ENCODE results near the gene PCSK6. TPM values are rescaled to one million over a fixed set of nuclear protein-coding genes. Genes with fewer than 3 reads are reported as not detected.

The PCSK6 gene
- total RNA-seq, 1 donor from 2014 or later = 34.7 TPM

DNA sequence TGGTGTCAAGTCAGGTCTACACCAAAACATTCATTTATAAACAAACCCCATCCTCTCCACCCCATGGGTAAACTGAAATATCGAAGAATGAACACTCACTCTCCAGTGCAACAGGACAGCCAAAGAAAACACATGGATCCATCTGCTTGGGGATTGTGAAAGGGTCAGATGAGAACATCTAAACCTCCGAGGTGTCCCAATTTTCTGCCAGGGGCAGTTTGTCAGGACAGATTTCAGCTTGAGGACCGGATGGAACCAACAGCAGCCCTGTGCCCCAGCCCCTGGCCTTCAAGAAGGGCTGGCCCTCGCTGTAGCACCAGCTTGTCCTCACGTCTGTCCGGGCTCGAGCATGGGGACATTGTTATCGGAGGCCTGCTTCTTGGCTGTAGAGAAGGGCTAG is 45.5 kb downstream of the PCSK6 start:
- intact Hi-C loops (cut with DNase I) = no loop called here
- DNase-seq (peak; percentile 72), ATAC-seq (ENCODE audit: poor library complexity) (peak; percentile 29)

GRCh38 chr15:101442272-101442671 is 47.2 kb downstream of the PCSK6 start:
- intact Hi-C loops (cut with DNase I) = no loop called here
- DNase-seq = no peak
- no peak for ATAC-seq (ENCODE audit: poor library complexity)

- intact Hi-C loops (cut with DNase I) = no loop called here
- no peak for ATAC-seq (ENCODE audit: poor library complexity)
Observed at GRCh38 chr15:101441696-101442095, 47.8 kb downstream of the PCSK6 start.

DNA sequence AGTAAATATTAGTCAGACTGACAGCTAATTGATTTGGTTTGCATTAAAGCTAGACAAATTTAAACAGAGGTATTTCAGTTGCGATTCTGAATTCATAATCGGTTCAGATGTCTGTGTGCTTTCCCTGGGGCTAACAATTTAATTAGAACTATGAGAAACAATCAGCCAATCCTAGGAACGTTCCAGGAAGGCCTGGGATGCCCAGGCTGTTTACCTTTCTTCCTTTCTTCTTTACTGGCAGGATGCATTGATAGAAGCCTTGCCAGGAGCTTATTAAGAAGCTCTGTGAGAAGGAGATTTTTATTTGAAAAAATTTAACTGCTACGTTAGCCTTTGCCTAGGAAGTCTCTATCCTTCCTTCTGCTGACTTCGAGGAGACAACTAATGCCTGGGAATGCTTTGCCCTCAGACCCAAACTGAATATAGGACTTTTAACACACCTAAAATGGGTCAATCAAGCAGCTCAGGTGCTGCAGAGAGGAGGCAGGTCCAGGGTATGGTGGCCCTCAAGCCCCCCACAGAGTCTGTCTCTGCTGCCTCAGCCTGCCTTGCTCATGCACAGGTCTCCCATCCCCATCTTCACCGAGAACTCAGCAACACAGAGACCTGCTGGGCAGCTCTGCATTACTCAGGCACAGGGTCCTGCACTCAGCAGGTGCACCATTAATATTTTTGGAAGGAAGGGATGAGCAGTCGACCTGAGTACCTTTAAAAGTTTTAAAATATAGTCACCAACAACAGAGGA is 48.5 kb downstream of the PCSK6 start:
- DNase-seq (no peak), ATAC-seq (ENCODE audit: poor library complexity) (no peak)
- intact Hi-C loops (cut with DNase I) = no loop called here

More at GRCh38 chr15:101441696-101442095, 47.8 kb downstream of the PCSK6 start:
- DNase-seq = no peak

DNA sequence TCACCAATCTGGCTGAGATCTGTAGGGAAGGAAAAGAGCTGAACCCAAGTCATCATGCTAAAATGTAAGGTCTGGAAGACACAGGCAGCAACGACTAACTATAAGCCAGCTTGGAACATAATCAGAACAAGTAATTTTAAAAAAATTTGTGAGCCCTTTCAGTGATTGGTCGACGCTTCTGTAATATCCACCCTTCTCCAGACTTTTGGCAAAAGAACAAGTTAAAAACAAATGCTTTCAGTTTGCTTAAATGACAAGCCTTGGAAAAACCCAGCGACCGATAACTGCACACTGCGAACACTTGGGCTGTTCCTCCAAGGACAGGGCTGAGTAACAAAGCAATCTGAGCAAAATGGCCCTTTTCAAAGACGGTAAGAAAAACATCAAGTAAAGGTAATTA is 49.6 kb downstream of the PCSK6 start:
- no peak for DNase-seq
- intact Hi-C loops (cut with DNase I) = no loop called here
- ATAC-seq (ENCODE audit: poor library complexity) = peak; percentile 59

- DNase-seq (no peak), ATAC-seq (ENCODE audit: poor library complexity) (peak; percentile 47)
- intact Hi-C loops (cut with DNase I) = no loop called here
Observed at GRCh38 chr15:101439285-101439919, 50.1 kb downstream of the PCSK6 start.

DNA sequence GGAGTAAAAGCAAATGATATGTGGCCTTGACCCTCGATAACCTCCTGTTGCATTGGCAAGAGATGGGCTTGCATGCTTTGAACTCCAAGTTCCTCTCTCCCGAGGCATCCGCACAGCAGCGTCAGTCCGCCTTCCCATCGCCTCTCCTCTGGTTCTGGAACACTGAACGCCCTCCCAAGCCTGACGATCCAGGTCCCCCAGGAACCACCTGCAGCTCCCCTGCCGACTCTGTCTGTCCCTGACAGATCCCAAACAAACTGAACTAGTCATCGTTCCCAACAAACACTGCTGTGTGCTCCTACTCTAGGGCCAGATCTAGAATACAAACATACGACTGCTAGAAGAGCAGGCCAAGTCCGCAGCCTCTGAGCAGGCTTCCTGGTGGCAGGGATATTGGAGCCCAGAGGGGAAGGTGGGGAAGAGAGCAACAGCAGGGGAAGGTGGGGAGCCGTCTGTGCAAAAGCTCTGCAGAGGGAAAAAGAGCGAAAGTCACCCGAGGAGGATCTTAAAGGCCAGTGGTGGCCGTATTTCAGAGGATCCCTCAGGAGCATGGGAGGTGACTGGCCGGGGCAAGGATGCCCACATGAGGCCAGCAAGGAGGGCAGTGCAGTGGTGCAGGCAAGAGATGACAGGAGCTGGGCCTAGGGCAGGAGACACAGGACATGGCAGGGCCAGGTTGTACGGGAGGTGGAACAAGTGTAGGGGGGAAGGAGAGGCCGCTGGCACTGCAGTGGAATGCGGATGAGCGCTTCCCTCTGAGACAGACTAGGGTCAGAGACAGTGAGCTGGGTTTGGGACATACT is 50.8 kb downstream of the PCSK6 start:
- no peak for DNase-seq
- peak; percentile 41 for ATAC-seq (ENCODE audit: poor library complexity)

GRCh38 chr15:101437618-101438481 is 51.7 kb downstream of the PCSK6 start:
- DNase-seq = no peak
- intact Hi-C loops (cut with DNase I) = no loop called here
- ATAC-seq (ENCODE audit: poor library complexity) = no peak

More for the DNA sequence above, 50.8 kb downstream of the PCSK6 start:
- intact Hi-C loops (cut with DNase I) = no loop called here

DNA sequence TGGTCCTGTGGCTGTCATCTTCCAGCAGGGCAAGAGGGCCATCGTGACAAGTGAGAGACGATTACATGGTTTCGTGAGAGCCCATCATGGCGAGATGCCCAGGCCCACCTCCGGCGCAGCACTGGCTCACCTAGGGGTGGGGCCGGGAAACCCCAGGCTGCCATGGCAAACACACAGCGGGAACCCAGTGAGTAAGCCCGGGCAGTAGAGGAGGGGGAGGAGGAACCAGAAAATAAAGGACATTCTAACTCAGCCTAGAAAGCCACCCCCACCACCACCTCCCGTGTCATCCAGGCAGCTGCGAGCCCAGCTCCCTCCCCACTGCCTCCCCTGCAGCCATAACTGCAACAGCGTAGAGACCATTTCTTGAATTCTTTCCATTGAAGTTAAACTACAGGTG is 52.3 kb downstream of the PCSK6 start:
- intact Hi-C loops (cut with DNase I) = no loop called here
- ATAC-seq (ENCODE audit: poor library complexity) (no peak), DNase-seq (no peak)

DNA sequence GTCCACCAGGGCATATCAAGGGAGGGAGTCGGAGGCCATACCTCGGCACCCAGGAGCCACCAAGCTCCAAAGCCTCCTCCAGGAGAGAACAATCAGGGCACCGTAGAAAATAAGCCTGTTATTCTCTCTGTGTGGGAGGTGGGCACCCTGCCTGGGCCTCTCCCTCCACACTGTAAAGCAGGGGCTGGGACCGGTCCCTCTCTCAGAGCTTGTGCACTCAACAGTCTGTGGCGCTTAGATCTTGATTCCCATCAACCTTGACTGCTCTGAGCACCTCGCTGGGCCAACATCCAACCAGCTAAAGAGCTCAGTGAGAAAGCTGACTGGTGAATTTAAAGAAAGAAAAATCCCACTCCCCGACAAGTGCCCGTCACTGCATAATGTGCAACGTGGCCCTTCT is 53.0 kb downstream of the PCSK6 start:
- intact Hi-C loops (cut with DNase I) = no loop called here
- DNase-seq (no peak), ATAC-seq (ENCODE audit: poor library complexity) (no peak)

DNA sequence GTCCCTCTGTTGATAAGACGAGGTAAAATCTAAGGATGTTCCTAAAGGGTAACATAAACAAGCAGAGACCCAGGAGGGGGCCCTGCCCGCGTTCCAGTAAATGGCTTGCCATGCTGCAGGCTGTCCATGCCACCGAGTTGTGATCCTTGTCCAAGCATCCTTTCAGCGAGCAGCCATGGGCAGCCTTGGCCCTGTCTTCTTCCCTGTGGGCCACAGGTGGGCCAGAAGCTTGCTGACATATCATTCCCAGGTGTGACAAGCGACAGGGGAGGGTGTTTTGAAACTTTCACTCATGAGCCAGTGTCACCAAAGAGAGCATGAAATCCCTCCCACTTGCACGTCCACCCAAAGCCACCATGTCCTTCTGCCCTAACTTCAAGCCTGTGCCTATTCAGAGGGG is 53.7 kb downstream of the PCSK6 start:
- intact Hi-C loops (cut with DNase I) = no loop called here
- no peak for DNase-seq

DNA sequence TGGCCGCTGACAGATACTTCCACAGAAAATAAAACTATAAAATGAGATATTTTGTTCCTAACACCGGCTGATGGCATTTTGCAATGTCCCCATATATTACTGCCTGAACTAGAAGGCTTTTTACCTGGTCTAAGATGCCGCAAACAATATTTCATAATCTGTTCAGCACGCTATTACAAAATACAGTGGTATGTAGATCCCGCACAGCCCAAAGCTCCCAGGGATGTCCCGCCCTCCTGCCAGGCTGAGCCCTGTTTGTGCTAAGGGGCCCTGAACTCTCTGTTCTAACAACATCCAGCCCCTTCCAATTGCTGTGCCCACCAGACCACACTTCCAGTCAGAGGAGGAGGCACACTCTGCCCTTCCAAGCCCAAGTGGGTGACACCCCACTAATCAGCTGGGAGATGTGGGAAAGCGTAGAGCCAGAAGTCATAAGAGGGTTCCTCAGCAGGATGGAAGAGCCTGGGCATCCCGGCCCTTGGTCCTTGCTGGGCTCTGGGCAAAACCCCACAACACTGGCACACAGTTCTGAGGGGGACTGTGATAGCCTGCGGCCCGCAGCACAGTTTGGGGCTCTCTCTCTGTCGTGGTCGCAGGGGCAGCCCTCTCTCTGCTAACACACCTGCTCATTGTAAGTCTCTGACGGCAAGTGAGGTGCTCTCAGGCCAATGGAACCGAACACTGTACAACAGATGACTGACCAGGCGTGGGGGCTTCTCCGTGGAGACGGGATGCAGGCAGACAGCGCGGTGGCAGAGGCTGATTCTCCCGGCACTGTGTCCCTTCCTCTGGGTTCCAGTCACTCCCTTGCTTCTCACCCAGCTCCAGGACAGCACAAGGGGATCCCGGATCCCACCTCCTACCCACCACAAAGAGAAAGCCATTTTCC is 55.2 kb downstream of the PCSK6 start:
- DNase-seq = no peak
- ATAC-seq (ENCODE audit: poor library complexity) = no peak
- intact Hi-C loops (cut with DNase I) = no loop called here

More for the DNA sequence above, 53.7 kb downstream of the PCSK6 start:
- ATAC-seq (ENCODE audit: poor library complexity) = no peak

DNA sequence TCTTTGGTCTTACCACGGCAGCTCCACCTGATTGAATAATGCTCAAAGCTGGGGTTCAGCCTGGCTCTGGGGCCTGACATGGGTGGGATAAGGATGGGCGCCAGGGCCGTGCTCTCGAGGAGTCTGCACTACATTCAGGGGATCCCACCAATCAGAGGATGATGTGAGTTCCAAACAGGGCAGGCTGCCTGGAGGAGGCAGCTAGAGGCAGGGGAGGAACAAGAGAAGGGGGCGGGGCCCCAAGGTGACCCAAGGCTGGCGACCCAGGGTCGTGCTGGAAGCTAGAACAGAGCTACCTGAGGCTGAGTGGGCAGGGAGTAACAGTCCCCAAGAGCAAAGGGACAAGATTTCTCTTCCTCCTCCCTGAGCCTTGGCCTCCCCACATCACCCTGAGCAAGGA is 56.1 kb downstream of the PCSK6 start:
- no peak for DNase-seq
- no peak for ATAC-seq (ENCODE audit: poor library complexity)
- intact Hi-C loops (cut with DNase I) = no loop called here

GRCh38 chr15:101432982-101433381 is 56.5 kb downstream of the PCSK6 start:
- intact Hi-C loops (cut with DNase I) = no loop called here
- DNase-seq (no peak), ATAC-seq (ENCODE audit: poor library complexity) (no peak)

GRCh38 chr15:101431748-101432147 is 57.8 kb downstream of the PCSK6 start:
- intact Hi-C loops (cut with DNase I) = no loop called here
- no peak for ATAC-seq (ENCODE audit: poor library complexity)
- no peak for DNase-seq

GRCh38 chr15:101431301-101431700 is 58.2 kb downstream of the PCSK6 start:
- DNase-seq (no peak), ATAC-seq (ENCODE audit: poor library complexity) (no peak)
- intact Hi-C loops (cut with DNase I) = no loop called here

- intact Hi-C loops (cut with DNase I) = no loop called here
- DNase-seq (no peak), ATAC-seq (ENCODE audit: poor library complexity) (no peak)
Observed at GRCh38 chr15:101429646-101430045, 59.9 kb downstream of the PCSK6 start.

GRCh38 chr15:101429191-101429590 is 60.3 kb downstream of the PCSK6 start:
- intact Hi-C loops (cut with DNase I) = no loop called here
- ATAC-seq (ENCODE audit: poor library complexity) = no peak
- no peak for DNase-seq
